Osteoblast (primary cell): ENCODE measurements around the gene BCL2. TPM values are rescaled to one million over a fixed set of nuclear protein-coding genes. Genes with fewer than 3 reads are reported as not detected.

Source experiments
- DNase-seq: peaks from one replicate; pipeline ENCODE4 v3.0.0; 2011; ENCODE audit warnings: low spot score, mixed read lengths; ENCODE audit not compliant: insufficient read length; ENCODE audit errors: missing footprints
- H2AFZ ChIP-seq: 2 replicates; pipeline ENCODE4 v1.6.0; 2011; ENCODE audit warnings: mild to moderate bottlenecking, low read length
- H3K27ac ChIP-seq: 2 replicates; pipeline ENCODE4 v1.5.1; 2011; ENCODE audit warnings: mild to moderate bottlenecking, low read depth, low read length, moderate library complexity
- H3K27me3 ChIP-seq: 2 replicates; pipeline ENCODE4 v1.6.0; 2012; ENCODE audit warnings: mild to moderate bottlenecking, control low read depth, inconsistent platforms, low read length, moderate library complexity; ENCODE audit not compliant: insufficient read depth
- H3K36me3 ChIP-seq: 2 replicates; pipeline ENCODE4 v1.5.1; 2011; ENCODE audit warnings: mild to moderate bottlenecking, low read length, control low read depth, moderate library complexity; ENCODE audit not compliant: insufficient read depth
- H3K4me1 ChIP-seq: 2 replicates; pipeline ENCODE4 v1.5.1; 2011; ENCODE audit warnings: mild to moderate bottlenecking, low read length, control low read depth, moderate library complexity; ENCODE audit not compliant: insufficient read depth
- H3K4me2 ChIP-seq: 2 replicates; pipeline ENCODE4 v1.6.0; 2011; ENCODE audit warnings: mild to moderate bottlenecking, low read length; ENCODE audit not compliant: insufficient read depth
- H3K4me3 ChIP-seq: fragments of 200-600 bp; sonication (generic); 3 replicates; pipeline ENCODE4 v1.5.1; 2012; ENCODE audit warnings: mild to moderate bottlenecking, low read length, inconsistent platforms; ENCODE audit not compliant: insufficient read depth
- H3K79me2 ChIP-seq: 2 replicates; pipeline ENCODE4 v1.6.0; 2012; ENCODE audit warnings: mild to moderate bottlenecking, low read length, control low read depth, inconsistent platforms; ENCODE audit not compliant: insufficient read depth
- H3K9me3 ChIP-seq: 2 replicates; pipeline ENCODE4 v1.5.1; 2011; ENCODE audit warnings: low read depth, low read length, control low read depth
- H4K20me1 ChIP-seq: 2 replicates; pipeline ENCODE4 v1.6.0; 2012; ENCODE audit warnings: mild to moderate bottlenecking, low read length, control low read depth; ENCODE audit not compliant: insufficient read depth
- total RNA-seq: library from RNA; depleted of rRNA; stranded (reverse); fragments of >200 nt; gene quantifications from 2 replicates; pipeline ENCODE4 v1.2.3, GENCODE V29; 2012
- TF ChIP-seq, protein P1 (sequence below): IDR thresholded peaks from 2 replicates; pipeline ENCODE4 v1.5.1; 2011; ENCODE audit warnings: mild to moderate bottlenecking, low read depth, low read length, moderate library complexity; ENCODE audit errors: extremely low read depth

The BCL2 gene
- total RNA-seq, 1 donor, result 11.9 TPM

- Histone ChIP-seq H3K36me3 (no peaks in the 10 kb centered on the region), H3K9me3 (no peaks in the 10 kb centered on the region), H3K4me3 (no peak overlapping the region), H3K27me3 (no peaks in the 10 kb centered on the region), H4K20me1 (no peaks in the 10 kb centered on the region), H3K27ac (no peak overlapping the region), H3K79me2 (no peaks in the 10 kb centered on the region), H3K4me1 (no peaks in the 10 kb centered on the region), H3K4me2 (no peak overlapping the region), H2AFZ (no peak overlapping the region)
- DNase-seq, result no peak
- TF ChIP-seq, protein P1, sequence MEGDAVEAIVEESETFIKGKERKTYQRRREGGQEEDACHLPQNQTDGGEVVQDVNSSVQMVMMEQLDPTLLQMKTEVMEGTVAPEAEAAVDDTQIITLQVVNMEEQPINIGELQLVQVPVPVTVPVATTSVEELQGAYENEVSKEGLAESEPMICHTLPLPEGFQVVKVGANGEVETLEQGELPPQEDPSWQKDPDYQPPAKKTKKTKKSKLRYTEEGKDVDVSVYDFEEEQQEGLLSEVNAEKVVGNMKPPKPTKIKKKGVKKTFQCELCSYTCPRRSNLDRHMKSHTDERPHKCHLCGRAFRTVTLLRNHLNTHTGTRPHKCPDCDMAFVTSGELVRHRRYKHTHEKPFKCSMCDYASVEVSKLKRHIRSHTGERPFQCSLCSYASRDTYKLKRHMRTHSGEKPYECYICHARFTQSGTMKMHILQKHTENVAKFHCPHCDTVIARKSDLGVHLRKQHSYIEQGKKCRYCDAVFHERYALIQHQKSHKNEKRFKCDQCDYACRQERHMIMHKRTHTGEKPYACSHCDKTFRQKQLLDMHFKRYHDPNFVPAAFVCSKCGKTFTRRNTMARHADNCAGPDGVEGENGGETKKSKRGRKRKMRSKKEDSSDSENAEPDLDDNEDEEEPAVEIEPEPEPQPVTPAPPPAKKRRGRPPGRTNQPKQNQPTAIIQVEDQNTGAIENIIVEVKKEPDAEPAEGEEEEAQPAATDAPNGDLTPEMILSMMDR, result no peak
Measured at GRCh38 chr18:63292831-63293683, 26.5 kb downstream of the BCL2 start.

- TF ChIP-seq, protein P1, result no peak
- DNase-seq, result no peak
- no peaks in the 10 kb centered on the region for H3K4me1 ChIP-seq
- H3K4me3 ChIP-seq, result no peak overlapping the region
- H3K27ac ChIP-seq, result no peak overlapping the region
- H3K4me2 ChIP-seq, result no peak overlapping the region
- no peak overlapping the region for H2AFZ ChIP-seq
- no peaks in the 10 kb centered on the region for H3K79me2 ChIP-seq
- no peaks in the 10 kb centered on the region for H3K9me3 ChIP-seq
- H4K20me1 ChIP-seq, result no peaks in the 10 kb centered on the region
- H3K36me3 ChIP-seq, result no peaks in the 10 kb centered on the region
- no peaks in the 10 kb centered on the region for H3K27me3 ChIP-seq
Measured at GRCh38 chr18:63291278-63291677, 28.3 kb downstream of the BCL2 start.

GRCh38 chr18:63290821-63291200 lies 28.8 kb downstream of the BCL2 start:
- H2AFZ ChIP-seq, result no peak overlapping the region
- H3K4me2 ChIP-seq, result no peak overlapping the region
- no peak overlapping the region for H3K27ac ChIP-seq
- H3K4me1 ChIP-seq, result no peaks in the 10 kb centered on the region
- H3K79me2 ChIP-seq, result no peaks in the 10 kb centered on the region
- TF ChIP-seq, protein P1, result no peak
- H3K9me3 ChIP-seq, result no peaks in the 10 kb centered on the region
- H4K20me1 ChIP-seq, result no peaks in the 10 kb centered on the region
- no peak for DNase-seq
- no peaks in the 10 kb centered on the region for H3K36me3 ChIP-seq
- H3K4me3 ChIP-seq, result no peak overlapping the region
- H3K27me3 ChIP-seq, result no peaks in the 10 kb centered on the region

- Histone ChIP-seq H2AFZ (no peak overlapping the region), H4K20me1 (no peaks in the 10 kb centered on the region), H3K36me3 (no peaks in the 10 kb centered on the region), H3K27me3 (no peaks in the 10 kb centered on the region), H3K4me3 (no peak overlapping the region), H3K4me1 (no peaks in the 10 kb centered on the region), H3K27ac (no peak overlapping the region), H3K9me3 (no peaks in the 10 kb centered on the region), H3K79me2 (no peaks in the 10 kb centered on the region), H3K4me2 (no peak overlapping the region)
- no peak for DNase-seq
- TF ChIP-seq, protein P1, result no peak
Measured at GRCh38 chr18:63290166-63290820, 29.3 kb downstream of the BCL2 start.
